PC-9 (cell line): ENCODE data around the gene CCDC117.
"Not testable (repeated sequence)": the region's sequence is repeated elsewhere in the genome, so short reads cannot be mapped to it uniquely, and the experiment has no call there.

ENCODE experiments used
- CTCF ChIP-seq: fragments of 200-600 bp; sonication (generic); conservative IDR thresholded peaks from 2 replicates; pipeline ENCODE4 v1.6.1; 2017; ENCODE audit warnings: mixed run types, antibody characterized with exemption, mild to moderate bottlenecking, moderate library complexity
- EZH2 ChIP-seq: fragments of 200-600 bp; sonication (generic); IDR thresholded peaks from 2 replicates; pipeline ENCODE4 v1.8.0; 2017; ENCODE audit warnings: antibody characterized with exemption, low read depth

GRCh38 chr22:28805426-28805825, 32.9 kb downstream of the CCDC117 start:
- TF ChIP-seq CTCF, EZH2: not testable (repeated sequence)
